Measurements from ENCODE around the gene RUNX2.

DNA sequence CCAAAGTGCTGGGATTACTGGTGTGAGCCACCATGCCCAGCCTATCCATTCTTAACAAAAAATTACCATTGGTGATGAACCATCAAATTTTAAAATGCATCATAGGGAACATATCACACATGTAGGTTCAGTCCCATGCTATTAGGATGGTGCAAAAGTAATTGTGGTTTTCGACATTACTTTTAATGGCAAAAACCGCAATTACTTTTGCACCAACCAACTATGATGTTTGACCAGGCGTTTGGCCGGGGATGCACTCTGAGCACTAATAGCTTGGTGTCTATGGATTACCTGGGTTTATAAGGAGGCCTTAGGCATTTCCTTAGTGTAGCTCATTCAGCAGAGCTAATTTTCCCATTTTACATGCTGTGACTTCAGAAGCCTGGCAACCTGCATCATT, 296.1 kb downstream of the RUNX2 start:
- no peak for TF ChIP-seq CTCF (IDR thresholded peaks at IDR 0.05)
- no peak for TF ChIP-seq POLR2A (IDR thresholded peaks at IDR 0.05)

Measured in uterus (tissue), 2 donors.